HuH-7 (cell line): ENCODE results near the gene ARMH3.

Source experiments
- DNase-seq: peaks from one replicate; pipeline ENCODE4 v3.0.0; 2011; ENCODE audit warnings: low spot score

ARMH3 gene

GRCh38 chr10:101939008-101939648, 116.8 kb downstream of the ARMH3 start:
- no peak for DNase-seq

DNA sequence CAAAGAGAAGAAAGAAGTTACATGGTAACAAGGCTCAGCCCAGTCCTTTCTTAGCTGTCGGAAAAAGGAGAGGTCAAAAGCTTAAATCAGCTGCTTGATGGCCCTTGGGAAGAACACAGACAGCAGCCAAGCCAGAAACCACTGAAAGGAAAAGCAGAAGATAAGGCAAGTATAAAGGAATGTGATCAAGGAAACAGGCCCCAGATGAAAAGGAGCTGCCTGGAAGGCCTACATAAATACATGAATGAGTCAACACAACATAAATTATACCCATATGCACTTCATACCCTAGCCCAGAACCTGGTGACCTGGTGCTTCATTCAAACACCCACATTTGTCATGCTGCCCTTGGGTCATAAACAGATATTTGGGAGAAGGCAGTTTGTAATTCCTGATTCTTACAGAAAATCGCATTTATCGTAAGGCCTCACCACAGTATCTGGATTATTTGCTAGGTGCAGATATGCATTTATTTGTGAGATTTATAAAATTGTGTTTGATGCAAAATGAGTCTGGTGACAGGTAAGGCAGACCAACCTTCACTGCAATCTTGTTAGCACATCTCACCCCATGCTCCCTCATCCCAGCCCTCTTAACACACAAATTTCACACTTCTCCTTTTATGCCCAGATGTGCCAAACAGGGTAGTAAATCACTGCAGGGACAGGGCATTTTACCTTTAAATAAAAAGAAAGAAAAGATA, 117.5 kb downstream of the ARMH3 start:
- no peak for DNase-seq

- no peak for DNase-seq
Observed at GRCh38 chr10:101935431-101935830, 120.5 kb downstream of the ARMH3 start.

GRCh38 chr10:101934686-101935305, 121.2 kb downstream of the ARMH3 start:
- no peak for DNase-seq

- DNase-seq, result no peak
Observed at GRCh38 chr10:101933976-101934375, 122.0 kb downstream of the ARMH3 start.

DNA sequence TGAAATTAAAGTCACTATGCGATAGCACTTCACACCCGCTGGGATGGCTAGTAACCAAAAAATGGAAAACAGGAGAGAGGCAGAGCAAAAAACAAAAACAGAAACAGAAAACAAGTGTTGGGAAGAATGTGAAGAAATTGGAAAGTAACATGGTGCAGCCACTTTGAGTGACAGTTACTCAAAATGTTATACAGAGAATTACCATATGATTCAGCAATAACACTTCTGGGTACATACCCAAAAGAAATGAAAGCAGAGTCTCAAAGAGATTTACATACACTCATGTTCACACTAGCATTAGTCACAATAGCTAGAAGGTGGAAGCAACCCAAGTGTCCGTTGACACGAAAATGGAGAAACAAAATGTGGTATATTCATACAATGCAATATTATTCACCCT, 123.8 kb downstream of the ARMH3 start:
- no peak for DNase-seq

GRCh38 chr10:101925027-101925426, 130.9 kb downstream of the ARMH3 start:
- DNase-seq, result no peak

GRCh38 chr10:101923256-101923655, 132.7 kb downstream of the ARMH3 start:
- DNase-seq, result no peak

GRCh38 chr10:101922846-101923245, 133.1 kb downstream of the ARMH3 start:
- DNase-seq, result no peak

GRCh38 chr10:101920546-101920945, 135.4 kb downstream of the ARMH3 start:
- no peak for DNase-seq

DNA sequence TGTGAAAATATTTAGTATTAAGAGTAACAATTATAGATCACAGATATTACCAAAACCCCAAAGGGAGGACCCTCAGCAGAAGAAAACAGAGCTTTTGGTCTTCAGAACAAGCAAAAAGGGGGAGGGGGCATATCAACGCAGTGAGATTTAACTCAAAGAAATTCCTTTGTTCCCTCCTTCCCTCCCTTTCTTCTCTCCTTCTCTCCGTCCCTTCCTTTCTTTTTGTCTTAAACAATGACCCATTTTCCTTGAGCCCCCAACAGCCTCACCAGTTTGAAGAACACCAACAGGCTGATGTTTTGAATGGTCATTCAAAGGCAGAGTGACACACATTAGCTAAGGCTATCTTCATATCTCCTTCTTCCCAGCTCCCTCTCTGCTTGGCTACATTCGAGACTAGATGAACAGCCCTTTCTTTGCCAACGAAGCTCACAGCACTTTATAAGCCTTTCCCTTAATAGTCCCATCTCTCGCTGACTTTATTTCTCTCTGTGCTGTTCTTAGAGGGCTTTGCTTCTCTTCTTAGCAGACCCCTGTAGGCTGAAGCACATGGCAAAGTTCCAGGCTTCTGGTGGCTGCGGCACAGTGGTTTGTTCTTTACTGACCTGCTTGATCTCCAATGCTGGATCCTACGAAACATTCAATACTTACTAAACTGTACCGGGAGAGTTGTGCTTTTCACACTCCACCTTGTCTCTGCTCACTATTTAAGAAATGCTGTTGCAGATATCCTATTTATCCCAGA, 136.8 kb downstream of the ARMH3 start:
- no peak for DNase-seq

- no peak for DNase-seq
Observed at GRCh38 chr10:101912561-101913179, 143.3 kb downstream of the ARMH3 start.

DNA sequence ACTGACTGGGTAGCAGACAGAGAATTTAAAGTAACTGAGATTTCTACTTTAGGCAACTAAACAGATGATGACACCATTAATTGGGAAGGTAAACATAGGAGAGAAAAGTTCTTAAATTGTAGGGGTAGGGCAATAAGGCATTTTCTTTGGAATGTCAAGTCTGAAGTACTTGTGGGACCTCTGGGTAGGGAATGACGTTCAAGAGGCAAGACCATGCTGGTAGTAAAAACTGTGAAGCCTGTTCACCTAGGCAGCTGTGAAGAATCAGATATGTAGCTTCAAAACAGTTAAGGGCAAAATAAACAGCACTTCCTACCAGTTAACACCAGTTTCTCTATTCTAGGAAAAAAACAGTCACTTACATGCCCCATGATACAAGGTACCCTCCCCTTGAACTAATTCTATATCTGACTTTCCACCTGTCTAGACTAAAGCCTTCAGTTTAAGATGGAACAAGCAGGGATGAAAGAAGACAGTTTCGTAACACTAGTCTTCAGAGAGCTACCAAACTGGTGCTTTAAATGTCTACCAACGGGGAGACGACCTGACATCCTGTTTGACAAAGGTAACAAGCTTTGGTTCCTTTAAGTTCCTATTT, 149.3 kb downstream of the ARMH3 start:
- no peak for DNase-seq

- DNase-seq, result no peak
Observed at GRCh38 chr10:101905251-101905650, 150.7 kb downstream of the ARMH3 start.

DNA sequence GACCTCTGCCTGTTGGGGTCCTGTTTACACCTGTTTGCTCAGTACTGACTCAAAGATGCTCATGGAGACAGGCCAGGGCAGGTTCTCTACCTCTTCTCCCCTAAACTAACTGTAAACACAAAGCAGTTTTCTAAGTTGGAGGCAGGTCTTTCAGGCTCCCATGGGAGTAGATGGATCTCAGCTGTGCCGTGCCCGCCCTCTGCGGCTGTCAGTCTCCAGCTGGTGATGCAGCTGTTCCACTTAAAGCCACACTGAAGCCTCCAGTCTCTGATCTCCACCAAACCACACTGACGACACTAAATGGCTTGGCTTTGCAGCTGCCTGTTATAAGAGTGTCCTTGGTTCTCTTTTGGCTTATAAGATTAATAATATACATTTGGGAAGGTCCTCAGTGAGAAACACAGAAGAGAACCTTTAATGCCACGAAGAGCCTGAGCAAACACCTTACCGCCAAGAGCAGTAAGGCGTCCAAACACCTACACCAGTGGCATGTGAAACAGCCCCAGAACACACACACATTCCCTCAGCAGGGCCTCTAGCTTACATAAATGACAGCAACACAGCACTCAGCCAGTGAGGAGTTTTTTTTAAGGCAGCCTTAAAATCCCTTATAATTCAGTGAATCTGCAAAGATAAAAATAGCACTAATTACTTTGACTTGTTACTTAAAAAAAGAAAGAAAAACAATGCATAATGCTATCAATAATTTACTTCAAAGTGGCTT, 152.0 kb downstream of the ARMH3 start:
- no peak for DNase-seq

- no peak for DNase-seq
Observed at GRCh38 chr10:101902820-101903145, 153.2 kb downstream of the ARMH3 start.

DNA sequence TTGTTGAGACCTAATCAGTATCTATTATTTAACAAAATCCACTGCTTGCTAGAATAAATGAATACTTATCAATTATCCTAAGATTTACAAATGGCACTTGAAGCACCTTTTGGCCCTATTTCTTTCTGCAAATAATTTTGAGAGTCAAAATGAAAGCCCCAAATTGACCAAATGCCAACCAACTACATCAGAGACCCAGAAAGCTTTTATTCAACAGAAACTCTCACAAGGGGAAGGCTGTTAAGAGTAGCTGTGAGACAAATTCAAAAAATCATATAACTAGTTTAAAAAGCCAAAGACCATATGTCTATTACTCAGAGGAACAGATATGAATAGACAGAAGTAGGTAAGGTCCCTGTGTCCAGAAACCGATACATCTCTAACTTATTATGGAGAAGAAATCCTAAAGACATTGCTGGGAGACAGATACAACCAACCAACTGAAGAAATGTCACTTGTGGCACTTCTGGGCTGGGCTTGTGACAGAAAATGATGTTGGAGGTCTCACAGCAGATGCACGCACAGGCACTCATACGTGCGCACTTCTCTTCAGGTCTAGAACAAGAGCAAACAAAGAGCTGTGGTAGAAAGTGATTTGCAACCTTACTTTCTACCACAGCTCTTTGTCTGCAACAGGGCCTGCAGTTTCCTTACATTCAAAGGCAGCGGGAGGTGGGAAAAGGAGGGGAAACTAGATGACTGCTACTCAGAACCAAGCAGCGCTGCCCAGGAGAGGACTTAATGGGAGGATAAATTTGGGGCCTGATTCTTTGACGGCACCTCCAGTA, 153.7 kb downstream of the ARMH3 start:
- no peak for DNase-seq

DNA sequence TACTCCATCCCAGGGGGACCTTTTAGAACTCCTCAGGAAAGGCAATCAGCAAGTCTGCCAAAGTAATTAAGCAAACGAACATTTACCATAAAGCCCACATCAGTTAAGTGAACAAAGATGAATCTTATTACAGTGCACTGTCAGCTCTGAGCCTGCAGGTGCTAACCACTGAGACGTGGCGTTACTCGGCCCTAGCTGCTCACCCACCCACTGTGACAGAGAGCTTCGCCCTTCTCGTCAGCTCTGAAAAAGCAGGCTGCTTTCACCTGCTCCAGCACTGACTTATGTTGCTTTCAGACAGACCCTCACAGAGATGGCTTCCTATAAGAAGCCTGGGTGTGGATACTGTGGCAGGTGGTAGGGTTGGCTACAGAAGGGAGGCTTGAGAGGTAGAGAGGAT, 154.6 kb downstream of the ARMH3 start:
- no peak for DNase-seq

DNA sequence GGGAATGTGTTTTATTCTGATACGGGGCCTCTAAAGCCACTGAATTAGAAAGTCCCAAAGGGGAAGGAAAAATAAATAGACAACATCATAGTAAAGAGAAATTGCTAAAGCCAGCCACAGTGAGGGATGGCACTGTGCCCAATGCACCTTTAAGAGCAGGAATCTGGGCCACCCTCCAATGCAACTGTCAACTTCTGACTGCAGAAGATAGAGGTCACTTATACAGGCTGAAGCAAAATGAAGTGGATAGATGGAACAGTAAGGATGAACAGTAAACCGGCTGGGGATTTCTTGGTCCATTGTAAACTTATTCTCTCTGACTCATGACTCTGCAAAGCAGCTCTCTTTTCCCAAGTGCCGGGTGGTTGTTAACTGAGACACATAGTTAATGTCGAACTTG, 158.3 kb downstream of the ARMH3 start:
- no peak for DNase-seq

DNA sequence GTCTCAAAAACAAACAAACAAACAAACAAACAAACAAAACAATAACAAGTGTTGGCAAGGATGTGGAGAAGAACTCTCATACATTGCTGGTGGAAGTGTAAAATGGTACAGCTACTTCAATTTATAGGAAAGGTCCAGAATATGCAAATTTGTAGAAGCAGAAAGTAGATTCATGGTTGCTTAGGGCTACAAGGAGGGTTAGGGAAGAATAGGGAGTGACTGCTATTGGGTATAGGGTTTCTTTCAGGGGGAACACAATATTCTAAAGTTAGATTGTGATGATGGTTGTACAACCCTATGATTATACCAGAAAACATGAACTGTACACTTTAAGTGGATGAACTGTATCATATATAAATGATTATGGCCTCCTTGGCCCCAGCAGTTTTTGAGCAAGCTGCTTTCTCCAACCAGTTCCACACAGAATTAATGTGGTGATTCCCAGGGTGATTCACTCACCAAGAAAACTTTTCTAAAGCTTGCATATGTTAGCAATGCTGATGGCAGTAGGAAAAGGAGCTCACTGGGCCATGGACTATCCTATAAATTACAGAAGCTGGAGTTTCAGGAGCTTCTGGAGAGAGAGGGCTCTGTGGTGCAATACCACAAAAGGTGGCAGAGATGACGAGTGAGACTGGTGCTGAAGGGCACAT, 159.6 kb downstream of the ARMH3 start:
- no peak for DNase-seq
